MV-4-11 (cell line): Measurements from ENCODE around the gene DNTT.
A peak's percentile ranks its signal among the peaks of the same experiment; 100 is the strongest.

ENCODE experiments used
- DNase-seq: peaks from one replicate; lab custom pipeline; 2025; lab: John Stamatoyannopoulos, UW

DNTT gene

DNA sequence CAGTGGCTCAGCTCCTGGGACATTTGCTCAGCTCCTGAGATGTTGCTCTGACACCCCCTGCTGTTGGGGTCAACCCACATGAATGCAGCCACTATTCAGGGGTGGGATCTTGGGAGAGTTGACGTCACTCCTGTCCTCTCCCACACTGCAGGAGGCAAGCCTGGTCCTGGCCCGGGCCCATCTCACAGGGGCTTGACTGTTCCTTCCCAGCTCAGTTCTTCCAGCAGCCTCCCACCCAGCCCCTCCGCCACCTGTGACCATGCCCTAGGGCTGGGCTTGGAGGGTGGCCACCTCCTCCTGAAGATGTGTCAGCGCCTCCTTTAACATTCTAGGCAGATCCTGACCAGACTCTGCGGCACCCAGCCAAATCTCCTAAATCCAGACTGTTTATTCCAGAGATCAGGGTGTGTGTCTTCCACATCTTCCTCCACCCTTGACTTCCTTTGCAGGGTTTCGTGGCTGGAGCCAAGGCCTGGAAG, 73.6 kb downstream of the DNTT start:
- no peak for DNase-seq

DNA sequence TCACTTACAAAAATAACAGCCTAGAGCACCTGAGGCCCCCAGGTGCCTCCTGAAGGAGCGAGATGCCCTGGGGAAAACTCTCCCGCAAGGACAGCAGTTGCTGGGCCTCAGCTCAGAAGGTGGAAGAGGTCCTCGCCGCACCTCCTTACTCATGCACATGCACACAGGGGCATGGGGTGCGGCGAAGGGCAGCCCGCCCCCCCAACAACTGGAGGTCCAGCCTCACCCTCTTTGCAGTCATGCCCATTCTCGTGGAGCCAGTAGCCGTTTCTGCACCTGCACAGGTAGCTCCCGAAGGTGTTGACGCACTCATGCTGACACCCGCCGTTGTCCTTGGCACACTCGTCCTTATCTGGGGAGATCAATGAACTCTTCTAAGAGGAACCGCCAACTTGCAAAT, 74.5 kb downstream of the DNTT start:
- no peak for DNase-seq

DNA sequence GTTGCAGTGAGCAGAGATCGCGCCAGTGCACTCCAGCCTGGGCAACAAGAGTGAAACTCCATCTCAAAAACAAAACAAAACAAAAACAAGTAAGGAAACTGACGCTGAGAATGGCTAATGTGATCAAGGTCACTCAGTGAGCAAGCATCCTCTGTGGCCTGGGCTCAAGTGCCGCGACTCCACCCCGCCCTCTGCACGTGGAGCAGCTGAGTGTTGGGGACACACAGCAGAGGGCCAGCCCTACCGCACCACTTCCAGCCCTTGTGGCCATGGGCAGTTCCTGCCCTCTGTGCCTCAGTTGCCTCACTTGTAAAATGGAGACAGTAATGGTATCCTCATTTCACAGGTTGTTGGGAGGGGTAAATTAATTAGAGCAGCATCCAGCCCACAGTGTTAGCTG, 75.5 kb downstream of the DNTT start:
- DNase-seq, result no peak

DNA sequence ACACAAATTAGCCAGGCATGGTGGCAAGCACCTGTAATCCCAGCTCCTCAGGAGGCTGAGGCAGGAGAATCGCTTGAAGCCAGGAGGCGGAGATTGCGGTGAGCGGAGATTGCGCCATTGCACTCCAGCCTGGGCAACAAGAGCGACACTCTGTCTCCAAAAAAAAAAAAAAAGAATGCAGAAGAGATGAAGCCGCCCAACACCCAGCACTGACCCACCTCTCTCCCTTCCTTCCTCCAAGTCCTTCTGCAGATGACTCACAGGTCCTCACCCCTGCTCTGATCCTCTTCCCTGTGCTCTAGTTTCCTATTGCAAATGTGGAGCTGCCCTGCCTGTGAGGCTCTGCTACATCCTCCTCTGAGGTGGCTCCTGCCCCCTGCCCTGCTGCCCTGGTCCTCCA, 76.6 kb downstream of the DNTT start:
- DNase-seq, result peak; percentile 97

DNA sequence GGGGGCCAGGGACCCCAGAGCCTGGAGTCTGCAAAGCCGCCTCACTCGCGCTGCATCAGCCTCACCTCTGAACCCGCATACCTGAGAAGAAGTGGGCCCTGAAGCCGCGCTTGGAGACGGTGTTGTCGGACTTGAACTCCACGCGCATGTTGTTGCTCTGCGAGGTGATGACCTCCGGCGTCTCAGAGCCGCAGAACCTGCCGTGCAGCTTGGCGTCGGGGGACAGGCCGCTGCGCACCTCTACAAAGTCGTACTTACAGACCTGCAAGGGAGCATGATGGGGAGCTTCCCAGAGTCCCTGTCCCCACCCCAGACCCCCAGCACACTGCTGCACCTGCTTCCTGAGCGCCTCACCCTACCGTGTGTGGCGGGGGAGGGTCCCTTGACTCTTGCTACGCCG, 80.3 kb downstream of the DNTT start:
- DNase-seq, result no peak

DNA sequence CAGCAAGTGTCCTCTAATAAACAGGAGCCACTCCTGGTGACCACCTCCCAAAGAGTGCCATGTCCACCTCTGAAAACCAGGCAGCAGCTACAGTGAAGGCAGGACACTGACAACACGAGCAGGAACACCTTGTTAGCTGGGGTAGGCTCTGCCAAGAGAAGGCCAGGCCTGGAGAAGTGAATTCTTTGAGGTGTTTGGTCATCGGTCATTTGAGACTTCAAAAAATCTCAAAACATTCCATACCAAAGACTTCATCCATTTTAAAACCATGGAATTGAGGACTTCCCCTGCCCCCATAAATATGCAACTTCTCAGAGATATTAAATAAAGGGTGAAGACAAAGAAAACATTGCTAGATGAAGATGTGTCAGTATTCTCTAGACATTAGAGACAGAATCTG, 82.9 kb downstream of the DNTT start:
- DNase-seq, result no peak

DNA sequence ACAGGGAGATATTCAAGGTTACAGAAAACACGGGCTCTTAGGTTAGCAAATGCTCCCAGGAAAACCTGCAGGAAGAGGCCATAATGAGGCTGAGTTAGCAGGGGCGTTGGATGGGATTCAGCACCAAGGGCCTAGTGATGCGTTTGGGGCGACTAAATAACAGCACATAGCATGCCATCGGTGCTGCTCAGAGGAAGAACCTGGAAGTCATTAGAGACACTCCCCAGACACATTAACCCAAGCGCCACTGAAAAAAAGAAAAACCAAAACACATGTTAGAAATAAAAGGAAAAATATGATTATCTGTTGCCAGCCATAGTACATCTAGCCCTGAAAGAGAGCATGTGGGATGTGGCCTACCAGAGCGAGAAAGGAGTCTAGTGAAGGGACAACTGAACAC, 83.4 kb downstream of the DNTT start:
- no peak for DNase-seq
